ENCODE results near the gene SLC8A1. TPM values are rescaled to one million over a fixed set of nuclear protein-coding genes. Genes with fewer than 3 reads are reported as not detected.

The SLC8A1 gene
- total and polyA plus RNA-seq, 2 donors (not counting 1 experiment from before 2014, with no cell fraction given): 0.07 to 0.20 TPM

- intact Hi-C loops (cut with micrococcal nuclease): no loop called here
- Histone ChIP-seq H3K79me2 (ENCODE audit: control insufficient read depth, insufficient read depth, low read length) (no peaks in the 10 kb centered on the region), H3K27me3 (replicated peaks in 1 of 4; ENCODE audit: control extremely low read depth in 1 of 4, control insufficient read depth in 3 of 4, insufficient read depth in 4 of 4, low read length in 3 of 4) (peaks cover 0 to 14% (median 2%) of the 10 kb centered on the region in 4 experiments), H3K4me1 (ENCODE audit: control insufficient read depth in 2 of 2, insufficient read depth in 2 of 2, low read length in 2 of 2) (peaks cover 12 to 19% of the 10 kb centered on the region in 2 donors), H3K9ac (ENCODE audit: low read length) (no peak overlapping the region), H3K4me2 (replicated peaks; ENCODE audit: low read depth, low read length, poor library complexity, severe bottlenecking) (peak overlapping the region; percentile 66), H3K27ac (ENCODE audit: low read length in 2 of 2) (no peak overlapping the region), H3K4me3 (ENCODE audit: control extremely low read depth in 1 of 5, extremely low read depth in 1 of 5, insufficient read depth in 1 of 5, low read depth in 2 of 5, low read length in 4 of 5) (peak overlapping the region in 4 of 5 experiments; percentile 7 to 62 (median 20)), H2AFZ (ENCODE audit: insufficient read depth, low read depth, low read length, poor library complexity, severe bottlenecking) (peak overlapping the region; percentile 37), H3K9me3 (ENCODE audit: control extremely low read depth in 1 of 3, control insufficient read depth in 2 of 3, insufficient read depth in 1 of 3, low read length in 2 of 3) (peaks cover 0 to 5% (median 0%) of the 10 kb centered on the region in 3 donors), H3K36me3 (replicated peaks in 1 of 2; ENCODE audit: control extremely low read depth in 1 of 2, control insufficient read depth in 1 of 2, extremely low read depth in 1 of 2, insufficient read depth in 2 of 2, low read length in 1 of 2) (no peaks in the 10 kb centered on the region), H4K20me1 (ENCODE audit: control insufficient read depth, insufficient read depth, low read length, poor library complexity, severe bottlenecking) (no peaks in the 10 kb centered on the region)
- ChIA-PET CTCF (interaction anchor here (0.6 to 0.9 kb wide), 2 partner anchors 10 to 43 kb away, joined by 3 read pairs; no protein-coding TSS in a partner anchor), POLR2A (interaction anchor here (0.7 kb wide), 1 partner anchor 1921 kb away, joined by 5 read pairs; no protein-coding TSS in a partner anchor)
- no peak for TF ChIP-seq CTCF (IDR thresholded peaks at IDR 0.05)
- no peak for TF ChIP-seq EZH2 (IDR thresholded peaks at IDR 0.05; ENCODE audit: borderline replicate concordance, insufficient read depth, low read depth, low read length, poor library complexity, severe bottlenecking)
- Mint-ChIP-seq H3K4me3 (peak overlapping the region; percentile 81), H3K4me1 (peaks cover 24% of the 10 kb centered on the region), H3K27me3 (peaks cover 30% of the 10 kb centered on the region), H3K9me3 (ENCODE audit: insufficient read depth) (no peaks in the 10 kb centered on the region), H3K27ac (no peak overlapping the region)
- no peak for ATAC-seq (ENCODE audit: low read depth)
- WGBS (ENCODE audit: insufficient coverage): 34% methylated on average over 8 of the region's 12 CpGs
- peak; percentile 22 for DNase-seq
These were observed 1.7 kb downstream of the SLC8A1 start for GRCh38 chr2:40450066-40450795.

- Mint-ChIP-seq H3K27ac (no peak overlapping the region), H3K4me1 (peaks cover 24% of the 10 kb centered on the region), H3K27me3 (peaks cover 27% of the 10 kb centered on the region), H3K4me3 (no peak overlapping the region), H3K9me3 (ENCODE audit: insufficient read depth) (no peaks in the 10 kb centered on the region)
- H3K27me3 ChIP-seq (replicated peaks in 1 of 4; ENCODE audit: control extremely low read depth in 1 of 4, control insufficient read depth in 3 of 4, insufficient read depth in 4 of 4, low read length in 3 of 4): peaks cover 0 to 14% (median 2%) of the 10 kb centered on the region in 4 experiments
- no peak overlapping the region for H3K4me3 ChIP-seq (ENCODE audit: control extremely low read depth in 1 of 5, extremely low read depth in 1 of 5, insufficient read depth in 1 of 5, low read depth in 2 of 5, low read length in 4 of 5)
- no peak overlapping the region for H2AFZ ChIP-seq (ENCODE audit: insufficient read depth, low read depth, low read length, poor library complexity, severe bottlenecking)
- POLR2A ChIA-PET: no interaction called here
- intact Hi-C loops (cut with micrococcal nuclease): no loop called here
- H3K9me3 ChIP-seq (ENCODE audit: control extremely low read depth in 1 of 3, control insufficient read depth in 2 of 3, insufficient read depth in 1 of 3, low read length in 2 of 3): peaks cover 0 to 5% (median 0%) of the 10 kb centered on the region in 3 donors
- no peak overlapping the region for H3K27ac ChIP-seq (ENCODE audit: low read length in 2 of 2)
- CTCF ChIA-PET: interaction anchor here (0.7 kb wide), 1 partner anchor 43 kb away, joined by 3 read pairs; no protein-coding TSS in a partner anchor
- no peaks in the 10 kb centered on the region for H3K36me3 ChIP-seq (replicated peaks in 1 of 2; ENCODE audit: control extremely low read depth in 1 of 2, control insufficient read depth in 1 of 2, extremely low read depth in 1 of 2, insufficient read depth in 2 of 2, low read length in 1 of 2)
- no peak overlapping the region for H3K4me2 ChIP-seq (replicated peaks; ENCODE audit: low read depth, low read length, poor library complexity, severe bottlenecking)
- ATAC-seq (ENCODE audit: low read depth) (no peak), DNase-seq (no peak)
- WGBS (ENCODE audit: insufficient coverage): 0% methylated on average over 1 of the region's 3 CpGs
- no peak overlapping the region for H3K9ac ChIP-seq (ENCODE audit: low read length)
- no peaks in the 10 kb centered on the region for H4K20me1 ChIP-seq (ENCODE audit: control insufficient read depth, insufficient read depth, low read length, poor library complexity, severe bottlenecking)
- TF ChIP-seq EZH2 (IDR thresholded peaks at IDR 0.05; ENCODE audit: borderline replicate concordance, insufficient read depth, low read depth, low read length, poor library complexity, severe bottlenecking) (no peak), CTCF (IDR thresholded peaks at IDR 0.05) (no peak)
- peaks cover 12 to 19% of the 10 kb centered on the region in 2 donors for H3K4me1 ChIP-seq (ENCODE audit: control insufficient read depth in 2 of 2, insufficient read depth in 2 of 2, low read length in 2 of 2)
- no peaks in the 10 kb centered on the region for H3K79me2 ChIP-seq (ENCODE audit: control insufficient read depth, insufficient read depth, low read length)
These were observed 3.3 kb downstream of the SLC8A1 start for GRCh38 chr2:40448476-40449079.

All from B cell (primary cell).